Breast epithelium (tissue), 3 donors: ENCODE results near the gene HRH3.

Experiments used
- CTCF ChIP-seq, 3 donors: fragments of 450-650 bp; IDR thresholded peaks; one replicate each; pipeline ENCODE4 v1.5.1; 2016 to 2017; ENCODE audit warnings: antibody characterized with exemption in 3 of 3, mild to moderate bottlenecking in 3 of 3, moderate library complexity in 3 of 3
- POLR2A ChIP-seq: fragments of 450-650 bp; IDR thresholded peaks from one replicate; pipeline ENCODE4 v1.6.1; 2016; ENCODE audit warnings: antibody characterized with exemption, mild to moderate bottlenecking, moderate library complexity
- POLR2AphosphoS5 ChIP-seq, 3 donors: sonication (generic); formaldehyde crosslinking; IDR thresholded peaks; one replicate each; pipeline ENCODE4 v1.6.1; 2017; ENCODE audit warnings: antibody characterized with exemption in 3 of 3

GRCh38 chr20:62223571-62223970 lies 3.5 kb upstream of the HRH3 start:
- TF ChIP-seq POLR2A (no peak), CTCF (IDR thresholded peaks at IDR 0.05) (no peak), POLR2AphosphoS5 (IDR thresholded peaks at IDR 0.05) (no peak)
